ENCODE data around the gene ATXN1L.
"Not testable (repeated sequence)": the region's sequence is repeated elsewhere in the genome, so short reads cannot be mapped to it uniquely, and the experiment has no call there.

Gene ATXN1L

GRCh38 chr16:71853413-71853812 lies 7.6 kb downstream of the ATXN1L start:
- DNase-seq = no peak

DNA sequence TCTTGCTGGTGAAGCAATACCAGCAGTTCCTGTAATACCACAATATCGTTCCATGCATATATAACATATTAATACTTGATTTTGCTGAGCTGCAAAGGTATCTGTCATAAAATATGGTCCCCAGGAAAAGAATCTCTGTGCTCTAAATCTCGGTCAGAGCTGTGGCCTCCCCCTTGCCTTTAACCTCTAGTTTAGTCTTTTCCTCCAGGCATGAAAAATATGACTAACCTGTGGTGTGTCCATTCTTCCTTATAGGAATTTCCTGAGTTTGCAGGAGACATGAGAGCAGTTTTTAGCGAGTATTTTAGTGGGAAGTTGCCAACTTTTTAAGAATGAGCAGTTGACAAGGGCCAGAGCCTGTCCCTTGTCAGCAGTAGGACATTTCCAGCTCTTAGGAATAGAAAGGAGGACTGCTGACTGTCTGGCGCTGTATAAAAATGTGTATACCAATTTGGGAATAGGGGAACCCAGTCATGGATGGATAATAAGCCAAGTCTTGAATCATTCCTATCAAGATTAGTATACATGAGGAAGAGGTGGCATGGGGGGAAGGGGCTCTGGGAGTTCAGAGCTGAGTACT lies 8.7 kb downstream of the ATXN1L start:
- no peak for DNase-seq

DNA sequence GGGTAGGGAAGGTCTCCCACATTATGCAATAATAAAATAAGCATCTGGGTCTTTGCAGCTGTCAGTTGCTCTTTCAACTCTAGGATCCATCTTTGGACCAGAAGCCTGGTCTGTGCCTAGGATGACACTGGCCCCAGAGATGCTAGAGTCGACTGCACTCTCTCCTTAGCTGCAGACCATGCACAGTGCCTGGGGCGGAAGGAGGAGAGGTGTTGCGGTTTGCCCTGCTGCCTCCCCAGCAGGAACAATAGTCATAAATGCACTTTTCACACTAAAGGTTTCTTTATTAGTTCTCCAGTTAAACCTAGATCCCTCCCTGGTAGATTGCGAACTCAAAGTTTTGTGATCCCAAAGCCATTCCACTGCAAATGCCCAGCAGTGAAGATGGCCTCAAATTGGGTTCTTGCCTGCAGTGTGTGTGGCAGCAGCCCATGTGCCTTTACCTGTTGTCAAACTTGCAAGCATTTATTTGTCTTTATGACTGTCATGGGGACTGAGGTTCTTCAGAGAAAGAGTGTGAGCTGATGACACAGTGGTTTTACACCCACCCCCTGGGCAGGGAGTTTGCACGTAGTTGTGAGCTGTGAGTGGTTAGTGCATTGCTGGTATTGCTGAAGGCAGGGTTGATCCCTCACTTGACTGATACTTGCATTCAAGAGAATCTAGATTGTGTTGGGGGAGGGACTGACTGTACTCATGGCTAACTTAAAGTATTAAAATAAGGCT lies 10.3 kb downstream of the ATXN1L start:
- no peak for DNase-seq

DNA sequence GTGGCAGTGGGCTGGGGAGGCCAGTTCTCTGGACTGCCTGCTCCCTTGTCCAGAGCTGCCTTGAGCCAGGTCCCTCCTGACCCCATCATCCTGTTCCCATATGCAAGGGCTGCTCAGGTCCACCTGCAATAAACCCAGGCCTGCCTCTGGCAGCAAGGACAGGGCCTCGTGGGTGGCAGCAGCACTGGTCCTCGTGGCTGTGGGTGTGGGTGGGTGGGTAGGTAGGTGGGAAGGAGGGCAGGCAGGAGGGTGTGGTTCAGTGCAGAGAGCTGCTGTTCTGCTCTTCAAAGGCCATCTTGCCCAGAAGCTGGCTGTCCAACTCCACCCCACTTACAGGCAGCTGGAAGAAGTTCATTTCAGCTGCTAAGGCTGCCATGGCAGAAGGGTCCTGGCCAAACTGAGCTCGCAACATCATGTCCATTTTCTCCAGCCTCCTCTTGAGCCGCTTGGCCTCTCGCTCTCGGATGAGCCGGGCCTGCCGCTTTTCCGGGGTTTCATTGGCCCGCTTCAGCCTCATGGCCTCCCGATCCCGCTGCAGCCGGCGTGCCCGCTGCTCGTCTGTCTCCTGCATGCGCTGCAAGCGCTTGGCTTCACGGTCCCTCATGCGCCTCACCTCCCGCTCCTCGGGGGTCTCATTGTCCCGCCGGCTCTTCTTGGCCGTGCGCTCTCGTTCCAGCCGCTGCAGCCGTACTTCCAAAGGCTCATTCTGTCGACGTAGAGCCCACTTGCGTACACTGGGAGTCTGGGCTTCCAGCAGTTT lies 14.2 kb downstream of the ATXN1L start:
- DNase-seq = no peak

DNA sequence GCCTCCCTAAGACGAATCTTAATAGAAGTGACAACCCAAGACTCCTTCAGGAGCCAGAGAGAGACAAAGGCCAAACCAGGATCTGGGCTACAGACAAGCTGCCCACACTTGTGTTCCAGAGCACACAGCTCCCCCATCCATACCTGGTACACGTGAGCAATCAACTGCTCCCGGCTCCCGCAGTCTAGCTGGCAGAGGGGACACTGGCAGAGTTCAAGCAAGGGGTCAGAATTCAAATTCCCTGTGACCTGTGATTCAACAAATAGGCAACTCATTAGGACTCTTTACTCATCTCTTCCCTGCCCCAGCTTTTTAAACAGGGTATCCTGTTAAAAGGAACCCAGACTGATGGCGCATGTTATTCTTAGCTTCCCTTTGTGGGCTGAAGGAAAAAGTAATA lies 18.2 kb downstream of the ATXN1L start:
- DNase-seq = no peak

DNA sequence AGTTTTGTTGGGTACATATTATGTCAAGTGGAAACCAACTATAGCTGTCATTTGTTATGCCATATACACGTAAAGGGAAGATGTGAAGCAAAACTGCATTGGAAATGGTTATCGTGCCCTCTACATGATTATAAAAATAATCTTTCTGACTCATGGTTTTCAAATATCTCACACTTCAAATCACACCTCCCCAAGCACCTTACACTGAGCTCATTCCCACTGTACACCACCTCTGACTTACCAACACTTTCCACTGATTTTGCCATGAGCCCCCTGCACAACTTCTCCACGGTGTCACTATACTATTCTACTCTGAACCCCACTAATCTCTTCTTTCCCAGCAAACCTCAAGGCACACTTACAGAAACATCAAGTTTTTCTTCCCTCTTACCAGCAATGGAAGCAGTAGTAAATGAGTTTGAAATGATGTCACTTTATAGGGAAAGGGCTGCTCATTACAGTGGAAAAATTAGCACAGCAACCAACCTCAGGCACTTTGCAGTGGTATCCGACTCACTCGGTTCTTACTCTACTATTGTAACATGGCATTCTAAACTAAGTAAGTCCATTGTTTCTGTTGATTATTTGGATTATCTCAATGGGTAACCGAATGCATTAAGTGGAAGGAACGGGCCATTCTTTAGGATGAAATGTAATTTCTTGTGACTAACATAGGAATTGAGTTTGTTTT lies 19.5 kb downstream of the ATXN1L start:
- no peak for DNase-seq

DNA sequence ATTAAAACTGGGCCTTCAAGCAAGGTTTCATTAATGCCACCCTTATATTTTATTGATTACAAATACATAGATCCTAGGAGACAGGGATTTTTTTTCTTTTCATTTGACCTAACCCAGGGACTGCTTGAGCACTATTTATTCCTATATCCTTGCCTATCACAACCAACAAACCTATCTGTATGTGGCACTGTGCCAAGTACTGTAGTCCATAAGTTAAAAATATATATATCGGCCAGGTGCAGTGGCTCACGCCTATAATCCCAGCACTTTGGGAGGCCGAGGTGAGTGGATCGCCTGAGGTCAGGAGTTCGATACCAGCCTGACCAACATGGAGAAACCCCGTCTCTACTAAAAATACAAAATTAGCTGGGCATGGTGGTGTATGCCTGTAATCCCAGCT lies 21.4 kb downstream of the ATXN1L start:
- DNase-seq = not testable (repeated sequence)

GRCh38 chr16:71867939-71868338 lies 22.2 kb downstream of the ATXN1L start:
- DNase-seq = no peak

GRCh38 chr16:71869089-71869488 lies 23.3 kb downstream of the ATXN1L start:
- no peak for DNase-seq

DNA sequence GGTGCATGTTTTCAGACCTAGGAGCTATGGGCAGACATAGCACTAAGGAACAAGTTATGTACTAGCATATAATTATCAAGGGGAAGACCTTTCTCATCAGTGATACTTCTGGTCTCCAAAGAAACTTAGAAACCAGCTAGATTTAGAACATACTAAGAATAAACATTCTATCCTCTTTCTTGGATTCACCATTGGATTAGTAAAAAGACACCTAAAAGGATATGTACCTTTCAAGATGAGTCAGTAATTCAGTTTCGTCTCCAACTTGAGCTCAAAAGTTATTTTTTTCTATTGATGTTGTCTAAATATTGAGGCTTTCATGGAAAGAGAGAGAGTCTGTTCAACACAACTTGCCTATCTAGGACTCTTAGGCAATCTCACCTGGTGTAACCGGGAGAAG lies 25.0 kb downstream of the ATXN1L start:
- no peak for DNase-seq

DNA sequence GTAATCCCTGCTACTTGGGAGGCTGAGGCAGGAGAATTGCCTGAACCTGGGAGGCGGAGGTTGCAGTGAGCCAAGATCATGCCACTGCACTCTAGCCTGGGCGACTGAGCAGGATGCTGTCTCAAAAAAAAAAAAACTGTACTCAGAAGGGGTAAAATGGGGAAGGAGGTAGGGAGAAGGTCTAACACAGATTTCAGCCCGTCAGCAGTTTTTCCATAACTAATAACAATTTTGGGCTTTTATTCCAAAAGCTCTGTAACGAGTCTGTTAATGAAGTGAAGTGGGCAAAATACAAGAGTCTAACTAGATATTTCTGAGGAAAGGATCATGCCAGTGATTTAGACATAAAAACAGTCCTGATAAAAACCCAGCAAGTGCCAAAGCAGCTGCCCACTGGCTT lies 27.4 kb downstream of the ATXN1L start:
- no peak for DNase-seq

- no peak for DNase-seq
These were observed 33.1 kb downstream of the ATXN1L start for GRCh38 chr16:71878911-71879310.

DNA sequence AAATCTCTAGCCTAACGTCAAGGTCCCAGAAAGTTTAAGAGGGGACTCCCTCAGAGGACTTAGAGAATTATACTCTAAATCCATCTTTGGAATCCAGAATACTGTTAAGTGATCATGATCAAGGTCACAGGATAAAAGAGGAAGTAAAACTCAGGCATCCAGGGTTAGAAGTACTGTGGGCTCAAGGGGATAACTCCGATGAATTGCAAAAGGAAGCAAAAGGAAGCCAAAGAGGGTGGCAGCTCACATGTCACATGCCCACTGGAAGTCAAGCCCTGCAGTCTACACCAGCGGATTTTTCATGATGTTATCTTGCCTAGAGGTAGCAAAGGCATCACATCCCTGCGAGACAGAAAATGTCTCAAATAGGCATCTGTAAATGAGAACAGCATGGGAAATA lies 34.4 kb downstream of the ATXN1L start:
- DNase-seq = no peak

DNA sequence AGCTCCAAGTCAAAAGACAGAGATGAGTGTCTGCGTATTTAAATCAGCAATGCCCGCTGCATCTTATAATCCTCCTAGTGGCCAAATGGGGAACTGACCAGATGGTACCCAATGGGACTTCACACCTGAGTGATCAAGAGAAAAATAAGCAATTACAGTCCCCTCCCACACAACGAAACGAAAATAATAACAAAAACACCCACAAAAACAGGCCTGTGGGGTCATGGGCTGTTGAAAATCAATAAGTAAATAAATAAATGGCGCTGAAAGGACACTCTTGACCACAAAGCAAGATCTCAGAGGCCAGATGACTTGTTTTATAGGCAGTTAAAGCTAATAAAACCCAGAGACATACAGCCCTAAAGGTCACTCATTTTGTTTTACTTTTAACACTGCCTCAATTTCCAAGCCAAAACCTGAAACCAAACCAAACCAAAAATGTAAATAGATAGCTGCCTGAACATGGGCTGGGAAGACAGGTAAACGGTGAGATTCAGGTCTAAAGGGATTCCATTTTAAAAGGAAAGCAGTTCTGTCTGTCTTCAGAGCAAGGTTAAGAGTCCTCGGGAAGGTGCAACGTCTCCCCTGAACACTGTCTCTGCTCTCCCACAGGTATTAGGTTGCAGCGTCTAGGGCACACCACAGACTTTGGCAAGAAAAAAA lies 36.9 kb downstream of the ATXN1L start:
- peak; percentile 66 for DNase-seq

- DNase-seq = peak; percentile 51
These were observed 37.5 kb downstream of the ATXN1L start for GRCh38 chr16:71883168-71883848.

DNA sequence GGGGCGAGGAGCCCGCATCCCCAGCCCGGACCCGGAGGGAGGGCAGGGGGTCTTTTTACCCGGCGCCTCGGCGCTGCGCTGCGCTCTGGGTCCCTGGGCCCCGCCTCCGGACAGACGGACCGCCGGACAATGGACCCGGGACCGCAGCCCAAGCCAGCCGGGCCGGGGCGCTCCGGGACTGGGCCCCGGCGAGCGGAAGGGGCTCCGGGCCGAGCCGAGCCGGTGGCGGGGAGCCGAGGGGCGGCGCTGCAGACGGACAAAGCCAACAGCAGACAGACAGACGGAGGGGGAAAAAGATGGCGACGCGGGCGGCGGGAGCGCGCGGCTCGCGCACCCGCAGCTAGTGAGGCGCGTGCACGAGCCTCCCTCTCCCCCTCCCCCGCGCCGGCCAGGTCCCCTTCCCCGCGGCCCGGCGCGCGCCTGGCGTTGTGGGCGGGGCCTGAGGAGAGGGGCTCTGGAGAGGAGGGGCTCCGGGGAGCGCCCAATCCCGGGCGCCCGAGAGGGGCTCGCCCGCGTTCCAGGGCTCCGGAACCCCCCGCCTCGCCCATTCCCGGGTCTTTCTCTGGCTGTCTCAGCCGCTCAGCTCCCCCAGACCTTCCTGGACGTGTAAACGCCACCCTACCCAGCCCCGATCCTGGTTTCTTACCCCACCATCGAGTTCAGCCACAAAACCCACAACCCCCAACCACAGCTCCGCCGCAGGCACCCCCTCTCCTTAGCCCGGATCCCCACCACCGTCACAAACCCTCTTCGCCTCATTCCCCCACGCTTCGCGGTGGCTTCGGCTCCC lies 38.3 kb downstream of the ATXN1L start, which contains the start of gene ZNF821:
Gene ZNF821 (minus strand): TSS at position 334 of the 790 bp plus-strand sequence. CDS start 4,236 bp downstream, outside the sequence.
- peak; percentile 79 for DNase-seq

GRCh38 chr16:71885261-71885650 lies 39.5 kb downstream of the ATXN1L start:
- DNase-seq = no peak

- no peak for DNase-seq
These were observed 43.4 kb downstream of the ATXN1L start for GRCh38 chr16:71889147-71889546.

GRCh38 chr16:71893888-71894228 lies 48.1 kb downstream of the ATXN1L start:
- no peak for DNase-seq

DNA sequence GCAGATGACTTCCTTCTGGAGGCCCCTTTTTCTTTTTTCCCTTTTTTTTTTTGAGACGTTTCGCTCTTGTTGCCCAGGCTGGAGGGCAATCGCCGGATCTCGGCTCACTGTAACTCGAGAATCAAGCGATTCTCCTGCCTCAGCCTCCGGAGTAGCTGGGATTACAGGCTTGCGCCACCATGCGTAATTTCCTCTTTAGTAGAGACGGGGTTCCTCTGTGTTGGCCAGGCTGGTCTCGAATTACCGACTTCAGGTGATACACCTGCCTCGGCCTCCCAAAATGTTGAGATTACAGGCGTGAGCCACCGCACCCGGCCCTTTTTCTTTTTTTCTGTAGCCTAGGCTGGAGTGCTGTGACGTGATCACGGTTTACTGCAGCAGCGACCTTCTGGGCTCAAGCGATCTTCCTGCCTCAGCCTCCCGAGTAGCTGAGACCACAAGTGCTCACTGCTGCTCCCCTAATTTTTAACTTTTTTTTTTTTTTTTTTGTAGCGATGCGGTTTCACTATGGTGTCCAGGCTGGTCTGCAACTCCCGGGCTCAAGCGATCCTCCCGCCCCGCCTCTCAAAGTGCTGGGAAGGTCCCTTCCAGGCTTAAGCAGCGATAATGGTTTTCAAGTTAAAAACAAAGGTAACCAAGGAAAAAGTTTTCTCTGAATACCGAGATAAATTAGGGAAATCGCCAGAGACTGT lies 48.6 kb downstream of the ATXN1L start:
- peak; percentile 21 for DNase-seq

All from T-helper 9 cell (primary cell).